CD4-positive, alpha-beta T cell (primary cell): ENCODE data around the gene DOCK4. TPM values are rescaled to one million over a fixed set of nuclear protein-coding genes. Genes with fewer than 3 reads are reported as not detected.

Experiments used
- ATAC-seq: fragments of 200-7000 bp; cut with Tn5 transposase; one replicate; pipeline ENCODE4 v1.10.0; 2022; ENCODE audit warnings: mild to moderate bottlenecking; ENCODE audit not compliant: poor library complexity
- CTCF ChIA-PET: fragments of 350-600 bp; sonication (Branson Sonifier 250); formaldehyde crosslinking; loops from one replicate; lab custom pipeline; 2021; ENCODE audit warnings: antibody characterized with exemption, inconsistent platforms; lab: Charles Lee
- POLR2A ChIA-PET: fragments of 350-600 bp; sonication (Branson Sonifier 250); formaldehyde crosslinking; loops from one replicate; lab custom pipeline; 2021; ENCODE audit warnings: antibody characterized with exemption, inconsistent platforms; lab: Charles Lee
- DNase-seq, 14 experiments: peaks; one replicate each; pipeline ENCODE4 v3.0.0-alpha.2; 2013 to 2020; ENCODE audit warnings: mixed read lengths in 2 of 14
- H3K27ac ChIP-seq, 2 donors: one replicate each; pipeline versions ENCODE4 v1.5.1 to v1.7.0; 2013; ENCODE audit warnings: low read length in 2 of 2, low read depth in 1 of 2, mild to moderate bottlenecking in 1 of 2
- H3K27me3 ChIP-seq, 2 experiments: 1 replicate in 1 of 2; 2 replicates in 1 of 2; pipeline versions ENCODE4 v1.6.1 to v1.7.0; 2013; ENCODE audit warnings: low read length in 2 of 2, control low read depth in 1 of 2, mild to moderate bottlenecking in 1 of 2, moderate library complexity in 1 of 2; ENCODE audit not compliant: insufficient read depth in 2 of 2, control insufficient read depth in 1 of 2
- H3K36me3 ChIP-seq: one replicate; pipeline ENCODE4 v1.6.1; 2013; ENCODE audit warnings: low read length, control low read depth; ENCODE audit not compliant: insufficient read depth
- H3K4me1 ChIP-seq: one replicate; pipeline ENCODE4 v1.6.1; 2013; ENCODE audit warnings: low read length, control low read depth; ENCODE audit not compliant: insufficient read depth
- H3K4me3 ChIP-seq: one replicate; pipeline ENCODE4 v1.5.1; 2013; ENCODE audit warnings: mild to moderate bottlenecking, low read length, moderate library complexity
- H3K9me3 ChIP-seq, 2 experiments: 1 replicate in 1 of 2; 2 replicates in 1 of 2; pipeline versions ENCODE4 v1.6.1 to v1.7.0; 2013; ENCODE audit warnings: low read length in 2 of 2, mild to moderate bottlenecking in 2 of 2, control low read depth in 1 of 2, moderate library complexity in 1 of 2; ENCODE audit not compliant: control insufficient read depth in 1 of 2, insufficient read depth in 1 of 2
- H3K27ac Mint-ChIP-seq: one replicate; pipeline ENCODE4 v1.8.0; 2020; ENCODE audit warnings: mixed read lengths
- H3K27me3 Mint-ChIP-seq: one replicate; pipeline ENCODE4 v1.8.0; 2021; ENCODE audit warnings: mixed read lengths
- H3K36me3 Mint-ChIP-seq: one replicate; pipeline ENCODE4 v1.8.0; 2021; ENCODE audit warnings: low read depth, mixed read lengths
- H3K4me1 Mint-ChIP-seq: one replicate; pipeline ENCODE4 v1.8.0; 2021; ENCODE audit warnings: low read depth, mixed read lengths
- H3K4me3 Mint-ChIP-seq: one replicate; pipeline ENCODE4 v1.8.0; 2020; ENCODE audit warnings: mild to moderate bottlenecking, mixed read lengths
- H3K9me3 Mint-ChIP-seq: one replicate; pipeline ENCODE4 v1.8.0; 2020; ENCODE audit warnings: mixed read lengths
- CTCF ChIP-seq: fragments of 200-600 bp; IDR thresholded peaks from one replicate; pipeline ENCODE4 v1.8.0; 2022; ENCODE audit warnings: antibody characterized with exemption, mild to moderate bottlenecking
- intact Hi-C, 2 experiments: fragments of 100-400 bp; cut with DNase I in 1 of 2; cut with micrococcal nuclease in 1 of 2; formaldehyde crosslinking; loops; one replicate each; pipeline versions ENCODE4 v1.15.1 to v1.9.0; 2023 to 2025; cut with DNase I, micrococcal nuclease
- total RNA-seq, 174 experiments: library from RNA in 2 of 174; stranded (reverse) in 2 of 174; gene quantifications; one replicate each; pipeline ENCODE4 v1.2.3 and lab custom pipeline; 2021 to 2026

DOCK4 gene
- total RNA-seq, 2 experiments from 2014 or later, result 0.31 to 0.38 TPM

- ATAC-seq (no peak), DNase-seq (no peak)
- Histone ChIP-seq H3K27ac (no peak overlapping the region), H3K36me3 (no peaks in the 10 kb centered on the region), H3K4me3 (no peak overlapping the region), H3K27me3 (peaks cover 0 to 8% of the 10 kb centered on the region in 2 experiments), H3K9me3 (no peaks in the 10 kb centered on the region), H3K4me1 (no peaks in the 10 kb centered on the region)
- intact Hi-C loops, result no loop called here
- Mint-ChIP-seq H3K27me3 (peaks cover 9% of the 10 kb centered on the region), H3K36me3 (no peaks in the 10 kb centered on the region), H3K4me3 (no peak overlapping the region), H3K4me1 (no peaks in the 10 kb centered on the region), H3K9me3 (no peaks in the 10 kb centered on the region), H3K27ac (no peak overlapping the region)
- TF ChIP-seq CTCF, result no peak
- CTCF ChIA-PET, result no interaction called here
- POLR2A ChIA-PET, result no interaction called here
Measured at GRCh38 chr7:112168915-112169314, 37.3 kb downstream of the DOCK4 start.

GRCh38 chr7:112167147-112167546 is 39.1 kb downstream of the DOCK4 start:
- Histone ChIP-seq H3K36me3 (no peaks in the 10 kb centered on the region), H3K4me3 (no peak overlapping the region), H3K4me1 (no peaks in the 10 kb centered on the region), H3K9me3 (no peaks in the 10 kb centered on the region), H3K27me3 (peaks cover 0 to 5% of the 10 kb centered on the region in 2 experiments), H3K27ac (no peak overlapping the region)
- DNase-seq (no peak), ATAC-seq (no peak)
- Mint-ChIP-seq H3K9me3 (no peaks in the 10 kb centered on the region), H3K4me1 (no peaks in the 10 kb centered on the region), H3K27me3 (peaks cover 5% of the 10 kb centered on the region), H3K36me3 (no peaks in the 10 kb centered on the region), H3K27ac (no peak overlapping the region), H3K4me3 (no peak overlapping the region)
- TF ChIP-seq CTCF, result no peak
- ChIA-PET POLR2A (no interaction called here), CTCF (interaction anchor here (1.2 kb wide), 1 partner anchor 13 kb away, joined by 3 read pairs; no protein-coding TSS in a partner anchor)
- intact Hi-C loops, result no loop called here

GRCh38 chr7:112162784-112163506 is 43.3 kb downstream of the DOCK4 start:
- Histone ChIP-seq H3K36me3 (no peaks in the 10 kb centered on the region), H3K4me1 (no peaks in the 10 kb centered on the region), H3K9me3 (no peaks in the 10 kb centered on the region), H3K27me3 (no peaks in the 10 kb centered on the region), H3K27ac (no peak overlapping the region), H3K4me3 (no peak overlapping the region)
- H3K36me3 Mint-ChIP-seq, result no peaks in the 10 kb centered on the region
- ATAC-seq, result no peak
- no peak for DNase-seq
- no peak overlapping the region for H3K27ac Mint-ChIP-seq
- peaks cover 8% of the 10 kb centered on the region for H3K27me3 Mint-ChIP-seq
- no peak for TF ChIP-seq CTCF
- POLR2A ChIA-PET, result no interaction called here
- CTCF ChIA-PET, result no interaction called here
- no peaks in the 10 kb centered on the region for H3K9me3 Mint-ChIP-seq
- intact Hi-C loops, result no loop called here
- H3K4me3 Mint-ChIP-seq, result no peak overlapping the region
- no peaks in the 10 kb centered on the region for H3K4me1 Mint-ChIP-seq
